Measurements from ENCODE around the gene NRDC. TPM values are rescaled to one million over a fixed set of nuclear protein-coding genes. Genes with fewer than 3 reads are reported as not detected.

The NRDC gene
- total RNA-seq, 4 donors from 2014 or later, result 53.3 to 61.5 (median 57.9) TPM

GRCh38 chr1:51754666-51755065 is 123.9 kb downstream of the NRDC start:
- Histone ChIP-seq H3K9me3 (peaks cover 0 to 3% (median 0%) of the 10 kb centered on the region in 4 donors), H3K27me3 (no peaks in the 10 kb centered on the region), H3K27ac (replicated peaks in 1 of 4) (no peak overlapping the region), H3K4me3 (no peak overlapping the region), H3K4me1 (no peaks in the 10 kb centered on the region), H3K36me3 (peaks cover 0 to 28% (median 12%) of the 10 kb centered on the region in 4 donors)
- intact Hi-C loops (cut with DNase I), result no loop called here
- WGBS, result 97% methylated on average over 3 of the region's 3 CpGs
- no peak for TF ChIP-seq POLR2A (IDR thresholded peaks at IDR 0.05; ENCODE audit: low read depth)
- no peak for TF ChIP-seq POLR2AphosphoS5 (IDR thresholded peaks at IDR 0.05)
- no peak for TF ChIP-seq EP300 (IDR thresholded peaks at IDR 0.05)
- TF ChIP-seq CTCF (IDR thresholded peaks at IDR 0.05), result no peak
- no peak for DNase-seq (ENCODE audit: extremely low spot score)

GRCh38 chr1:51753969-51754368 is 124.6 kb downstream of the NRDC start:
- intact Hi-C loops (cut with DNase I), result no loop called here
- H3K36me3 ChIP-seq, result peaks cover 0 to 28% (median 14%) of the 10 kb centered on the region in 4 donors
- TF ChIP-seq POLR2AphosphoS5 (IDR thresholded peaks at IDR 0.05) (no peak), CTCF (IDR thresholded peaks at IDR 0.05) (no peak), POLR2A (IDR thresholded peaks at IDR 0.05; ENCODE audit: low read depth) (no peak), EP300 (IDR thresholded peaks at IDR 0.05) (no peak)
- H3K27me3 ChIP-seq, result no peaks in the 10 kb centered on the region
- H3K4me3 ChIP-seq, result no peak overlapping the region
- peaks cover 0 to 3% (median 0%) of the 10 kb centered on the region in 4 donors for H3K9me3 ChIP-seq
- DNase-seq (ENCODE audit: extremely low spot score), result no peak
- H3K4me1 ChIP-seq, result no peaks in the 10 kb centered on the region
- H3K27ac ChIP-seq (replicated peaks in 1 of 4), result no peak overlapping the region

- H3K27me3 ChIP-seq, result no peaks in the 10 kb centered on the region
- peaks cover 0 to 3% (median 0%) of the 10 kb centered on the region in 4 donors for H3K9me3 ChIP-seq
- no peak for DNase-seq (ENCODE audit: extremely low spot score)
- TF ChIP-seq CTCF (IDR thresholded peaks at IDR 0.05) (no peak), POLR2A (IDR thresholded peaks at IDR 0.05; ENCODE audit: low read depth) (no peak)
- H3K4me3 ChIP-seq, result no peak overlapping the region
- no peaks in the 10 kb centered on the region for H3K4me1 ChIP-seq
- H3K36me3 ChIP-seq, result peaks cover 0 to 38% (median 19%) of the 10 kb centered on the region in 4 donors
- intact Hi-C loops (cut with DNase I), result no loop called here
- H3K27ac ChIP-seq (replicated peaks in 1 of 4), result no peak overlapping the region
- 95% methylated on average over 11 of the region's 11 CpGs for WGBS
These were observed 126.2 kb downstream of the NRDC start for GRCh38 chr1:51752073-51752948.

- H3K4me3 ChIP-seq, result no peak overlapping the region
- no peak for TF ChIP-seq CTCF (IDR thresholded peaks at IDR 0.05)
- TF ChIP-seq POLR2AphosphoS5 (IDR thresholded peaks at IDR 0.05), result no peak
- TF ChIP-seq EP300 (IDR thresholded peaks at IDR 0.05), result no peak
- no peak for TF ChIP-seq POLR2A (IDR thresholded peaks at IDR 0.05; ENCODE audit: low read depth)
- intact Hi-C loops (cut with DNase I), result no loop called here
- DNase-seq (ENCODE audit: extremely low spot score), result no peak
- 100% methylated on average over 1 of the region's 1 CpG for WGBS
- H3K9me3 ChIP-seq, result peaks cover 0 to 3% (median 0%) of the 10 kb centered on the region in 4 donors
- H3K27ac ChIP-seq (replicated peaks in 1 of 4), result no peak overlapping the region
- no peaks in the 10 kb centered on the region for H3K27me3 ChIP-seq
- H3K36me3 ChIP-seq, result peaks cover 0 to 33% (median 19%) of the 10 kb centered on the region in 4 donors
- no peaks in the 10 kb centered on the region for H3K4me1 ChIP-seq
These were observed 127.8 kb downstream of the NRDC start for GRCh38 chr1:51750729-51751128.
